HG03521 (cell line): ENCODE measurements around the gene DPF3.

Experiments used
- ATAC-seq: cut with Tn5 transposase; IDR thresholded peaks from one replicate; pipeline ENCODE4 v1.9.1; 2021; ENCODE audit warnings: mild to moderate bottlenecking, moderate library complexity; ENCODE audit not compliant: unreplicated experiment

Gene DPF3

GRCh38 chr14:72893636-72894322, at the start of gene DPF3:
TSS of gene DPF3 (minus strand) at chr14:72894101. CDS start at chr14:72894088, 13 bp downstream.
- peak; percentile 95 for ATAC-seq

GRCh38 chr14:72942934-72943333, 49.0 kb upstream of the DPF3 start:
- no peak for ATAC-seq

- ATAC-seq = no peak
These were observed 47.5 kb upstream of the DPF3 start for GRCh38 chr14:72941286-72941985.

- ATAC-seq = no peak
These were observed 45.7 kb upstream of the DPF3 start for GRCh38 chr14:72939630-72940029.

- ATAC-seq = no peak
These were observed 39.0 kb upstream of the DPF3 start for GRCh38 chr14:72932893-72933292.

GRCh38 chr14:72929316-72930080, 35.6 kb upstream of the DPF3 start:
- ATAC-seq = no peak

GRCh38 chr14:72928872-72929271, 35.0 kb upstream of the DPF3 start:
- no peak for ATAC-seq

- peak; percentile 97 for ATAC-seq
These were observed 32.6 kb upstream of the DPF3 start, which contains the start of gene DCAF4 for GRCh38 chr14:72926292-72927028. TSS of gene DCAF4 (plus strand) at chr14:72926464. CDS start at chr14:72937979, 11,515 bp downstream.

- peak; percentile 11 for ATAC-seq
These were observed 32.0 kb upstream of the DPF3 start for GRCh38 chr14:72925815-72926291.

GRCh38 chr14:72925171-72925759, 31.4 kb upstream of the DPF3 start:
- no peak for ATAC-seq

GRCh38 chr14:72924337-72924736, 30.4 kb upstream of the DPF3 start:
- ATAC-seq = no peak

GRCh38 chr14:72921396-72921795, 27.5 kb upstream of the DPF3 start:
- no peak for ATAC-seq

- no peak for ATAC-seq
These were observed 26.1 kb upstream of the DPF3 start for GRCh38 chr14:72920008-72920407.

GRCh38 chr14:72917094-72917802, 23.3 kb upstream of the DPF3 start:
- ATAC-seq = no peak

- ATAC-seq = no peak
These were observed 22.3 kb upstream of the DPF3 start for GRCh38 chr14:72916174-72916573.

- ATAC-seq = no peak
These were observed 19.9 kb upstream of the DPF3 start for GRCh38 chr14:72913809-72914208.

- no peak for ATAC-seq
These were observed 15.3 kb upstream of the DPF3 start for GRCh38 chr14:72909163-72909562.

GRCh38 chr14:72907886-72908285, 14.0 kb upstream of the DPF3 start:
- no peak for ATAC-seq

GRCh38 chr14:72906879-72907278, 13.0 kb upstream of the DPF3 start:
- ATAC-seq = no peak

- ATAC-seq = no peak
These were observed 12.4 kb upstream of the DPF3 start for GRCh38 chr14:72906316-72906715.
